Pulmonary artery endothelial cell (primary cell): ENCODE results near the gene STK32A. TPM values are rescaled to one million over a fixed set of nuclear protein-coding genes. Genes with fewer than 3 reads are reported as not detected.
"Not testable (repeated sequence)": the region's sequence is repeated elsewhere in the genome, so short reads cannot be mapped to it uniquely, and the experiment has no call there.

Source experiments
- DNase-seq: peaks from one replicate; pipeline ENCODE4 v3.0.0-alpha.2; 2011; ENCODE audit warnings: low read depth, low spot score
- total RNA-seq: library from RNA; depleted of rRNA; stranded (reverse); fragments of >200 nt; gene quantifications from 2 replicates; pipeline ENCODE4 v1.2.3, GENCODE V29; 2014

STK32A gene
- total RNA-seq = 0.18 and 0.20 TPM in 2 replicates

DNA sequence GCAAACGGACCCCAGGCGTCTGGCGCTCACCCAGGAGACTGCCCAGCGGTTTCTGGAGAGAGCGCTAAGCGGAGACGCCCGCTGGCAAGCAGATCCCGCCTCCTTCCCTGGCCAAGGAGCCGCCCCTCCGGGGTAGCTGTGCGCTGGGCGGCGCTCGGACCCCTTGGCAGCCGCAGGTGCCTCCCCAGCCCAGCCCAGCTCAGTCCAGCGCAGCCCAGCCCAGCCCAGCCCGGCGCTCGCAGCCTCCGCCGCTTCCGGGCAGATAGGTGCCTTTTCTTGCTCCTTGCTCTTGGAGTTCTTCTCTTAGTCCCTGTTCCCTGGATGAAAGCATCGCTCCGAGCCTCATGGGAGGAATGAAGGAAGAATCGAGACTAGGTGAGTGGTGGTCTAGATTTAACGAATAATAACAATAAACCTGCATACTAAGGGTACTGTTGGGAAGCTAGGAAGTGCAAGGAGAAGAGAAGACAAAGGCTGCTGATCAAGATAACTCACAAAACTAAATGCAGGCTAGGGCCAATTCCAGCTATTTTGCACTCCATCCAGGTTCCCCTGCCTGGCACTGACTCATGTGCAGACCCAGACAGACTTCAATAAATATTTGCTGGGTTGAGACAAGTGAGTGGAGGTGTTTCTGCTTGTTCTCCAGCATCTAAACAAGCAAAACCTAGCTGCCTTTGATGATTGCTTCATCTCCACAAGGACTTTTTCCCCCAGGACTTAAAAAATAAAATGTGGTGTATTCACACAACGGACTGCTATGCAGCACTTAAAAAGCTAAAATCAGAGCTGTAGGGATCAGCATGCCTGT, at the start of gene STK32A:
Gene STK32A (plus strand): TSS at position 202 of the 811 bp plus-strand sequence. CDS start 4,609 bp downstream, outside the sequence.
- no peak for DNase-seq

- DNase-seq = no peak
These were observed 47.7 kb upstream of the STK32A start for GRCh38 chr5:147187099-147187540.

GRCh38 chr5:147188200-147189108, 46.4 kb upstream of the STK32A start:
- DNase-seq = peak; percentile 19

DNA sequence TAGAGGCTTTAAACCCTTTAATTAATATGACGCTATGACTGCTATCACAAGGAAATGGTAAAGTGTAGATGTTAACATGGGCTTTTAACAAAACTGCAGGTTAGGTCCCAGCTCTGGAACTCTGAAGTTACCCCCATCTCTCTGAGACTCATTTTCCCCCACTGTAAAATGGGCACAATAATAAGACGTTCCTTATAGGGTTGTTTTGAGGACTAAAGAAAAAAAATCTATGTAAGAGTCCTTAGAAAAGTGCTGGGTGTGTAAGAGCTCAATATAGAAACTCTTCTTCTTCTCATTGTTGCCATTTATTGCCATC, 45.8 kb upstream of the STK32A start:
- DNase-seq = no peak

DNA sequence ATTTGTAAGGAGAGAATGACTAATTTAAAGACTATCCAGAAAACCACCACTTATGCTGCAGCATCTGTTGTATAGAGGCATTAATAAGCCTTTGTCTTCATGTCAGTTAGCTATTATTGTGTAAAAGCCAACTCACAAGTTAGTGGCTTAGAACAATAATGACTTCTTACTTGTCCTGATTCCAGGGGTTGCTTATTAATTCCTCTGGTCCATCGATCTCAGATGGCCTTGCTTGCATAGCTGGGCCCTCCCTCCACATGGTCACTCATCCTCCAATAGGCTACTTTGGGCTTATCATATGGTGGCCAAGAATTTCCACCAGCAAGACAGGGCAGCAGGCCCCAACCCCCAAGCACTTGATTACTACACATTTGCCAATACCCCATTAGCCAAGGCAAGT, 44.5 kb upstream of the STK32A start:
- DNase-seq = no peak

- DNase-seq = no peak
These were observed 41.7 kb upstream of the STK32A start for GRCh38 chr5:147193123-147193522.

DNA sequence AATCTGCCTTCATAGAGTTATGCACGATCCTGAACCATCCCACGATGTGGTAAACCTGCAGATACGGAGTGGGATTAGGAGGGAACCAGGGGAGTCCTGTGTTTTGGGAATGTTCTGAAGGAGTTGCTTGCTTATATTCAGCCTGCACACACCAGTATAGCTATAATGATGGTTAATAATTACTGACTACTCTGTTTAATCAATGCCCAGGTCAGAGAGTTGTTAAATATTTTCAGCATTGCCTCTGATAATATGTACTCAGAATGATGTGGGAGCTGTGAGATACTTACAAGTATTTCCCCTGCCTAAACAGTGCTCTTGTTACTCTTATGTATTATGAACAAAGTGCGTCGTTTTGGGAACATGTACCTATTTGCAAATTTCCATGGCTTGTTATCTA, 34.8 kb upstream of the STK32A start:
- no peak for DNase-seq

DNA sequence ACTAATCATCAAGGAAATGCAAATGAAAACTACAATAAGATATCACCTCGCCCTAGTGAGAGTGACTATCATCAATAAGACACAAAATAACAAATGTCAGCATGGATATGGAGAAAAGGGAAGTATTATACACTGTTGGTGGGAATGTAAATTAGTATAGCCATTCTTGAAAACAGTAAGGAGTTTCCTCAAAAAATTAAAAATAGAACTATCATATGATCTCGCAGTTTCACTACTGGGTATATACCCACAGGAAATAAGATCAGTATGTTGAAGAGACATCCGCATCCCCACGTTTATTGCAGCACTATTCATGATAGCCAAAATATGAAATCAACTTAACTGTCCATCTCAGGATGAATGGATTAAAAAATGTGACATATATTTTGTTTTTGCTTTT, 31.6 kb upstream of the STK32A start:
- DNase-seq = no peak

DNA sequence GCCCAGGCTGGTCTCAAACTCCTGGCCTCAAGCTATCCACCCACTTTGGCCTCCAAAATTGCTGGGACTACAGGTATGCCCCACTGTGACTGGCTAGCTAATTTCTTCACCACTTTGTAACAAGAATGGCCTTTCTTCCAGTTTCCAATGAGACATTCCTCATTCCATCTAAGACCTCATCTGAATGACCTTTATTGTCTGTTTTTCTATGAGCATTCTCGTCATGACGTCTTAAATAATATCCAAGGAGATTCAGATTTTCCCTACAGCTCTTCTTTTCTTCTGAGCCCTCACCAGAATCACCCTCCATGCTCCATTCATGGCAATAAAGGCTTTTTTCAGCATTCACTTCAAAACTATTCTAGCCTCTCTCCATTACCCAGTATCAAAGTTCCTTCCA, 30.2 kb upstream of the STK32A start:
- no peak for DNase-seq

DNA sequence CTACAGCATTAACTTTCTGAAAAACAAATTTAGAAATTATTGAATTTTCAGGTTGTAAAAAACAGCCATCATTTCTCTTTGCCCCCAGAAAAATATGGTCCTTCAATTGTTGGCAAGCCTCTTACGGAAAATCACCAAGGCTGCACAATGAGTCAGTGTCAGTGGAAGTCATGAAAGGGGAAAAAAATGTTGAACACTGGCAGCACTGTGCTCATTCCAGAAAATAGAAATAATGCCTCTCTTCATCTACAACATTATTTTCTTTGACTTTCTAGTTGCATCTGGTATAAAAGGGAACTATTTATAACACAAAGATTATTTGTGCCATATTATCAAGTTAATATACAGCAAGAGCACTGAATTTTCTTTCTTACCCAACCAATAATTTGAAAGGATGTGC, 26.7 kb upstream of the STK32A start:
- no peak for DNase-seq

DNA sequence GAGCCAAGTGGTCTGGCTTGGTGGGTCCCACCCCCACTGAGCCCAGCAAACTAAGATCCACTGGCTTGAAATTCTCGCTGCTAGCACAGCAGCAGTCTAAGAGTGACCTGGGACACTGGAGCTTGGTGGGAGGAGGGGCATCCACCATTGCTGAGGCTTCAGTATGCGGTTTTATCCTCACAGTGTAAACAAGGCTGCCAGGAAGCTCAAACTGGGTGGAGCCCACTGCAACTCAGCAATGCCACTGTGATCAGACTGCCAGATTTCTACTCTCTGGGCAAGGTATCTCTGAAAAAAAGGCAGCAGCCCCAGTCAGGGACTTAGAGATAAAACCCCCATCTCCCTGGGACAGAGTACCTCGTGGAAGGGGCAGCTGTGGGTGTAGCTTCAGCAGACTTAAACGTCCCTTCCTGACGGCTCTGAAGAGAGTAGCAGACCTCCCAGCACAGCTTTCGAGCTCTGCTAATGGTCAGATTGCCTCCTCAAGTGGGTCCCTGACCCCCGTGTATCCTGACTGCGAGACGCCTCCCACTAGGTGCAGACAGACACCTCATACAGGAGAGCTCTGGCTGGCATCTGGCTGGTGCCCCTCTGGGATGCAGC, 18.2 kb upstream of the STK32A start:
- DNase-seq = no peak

GRCh38 chr5:147223343-147223742, 11.5 kb upstream of the STK32A start:
- no peak for DNase-seq

DNA sequence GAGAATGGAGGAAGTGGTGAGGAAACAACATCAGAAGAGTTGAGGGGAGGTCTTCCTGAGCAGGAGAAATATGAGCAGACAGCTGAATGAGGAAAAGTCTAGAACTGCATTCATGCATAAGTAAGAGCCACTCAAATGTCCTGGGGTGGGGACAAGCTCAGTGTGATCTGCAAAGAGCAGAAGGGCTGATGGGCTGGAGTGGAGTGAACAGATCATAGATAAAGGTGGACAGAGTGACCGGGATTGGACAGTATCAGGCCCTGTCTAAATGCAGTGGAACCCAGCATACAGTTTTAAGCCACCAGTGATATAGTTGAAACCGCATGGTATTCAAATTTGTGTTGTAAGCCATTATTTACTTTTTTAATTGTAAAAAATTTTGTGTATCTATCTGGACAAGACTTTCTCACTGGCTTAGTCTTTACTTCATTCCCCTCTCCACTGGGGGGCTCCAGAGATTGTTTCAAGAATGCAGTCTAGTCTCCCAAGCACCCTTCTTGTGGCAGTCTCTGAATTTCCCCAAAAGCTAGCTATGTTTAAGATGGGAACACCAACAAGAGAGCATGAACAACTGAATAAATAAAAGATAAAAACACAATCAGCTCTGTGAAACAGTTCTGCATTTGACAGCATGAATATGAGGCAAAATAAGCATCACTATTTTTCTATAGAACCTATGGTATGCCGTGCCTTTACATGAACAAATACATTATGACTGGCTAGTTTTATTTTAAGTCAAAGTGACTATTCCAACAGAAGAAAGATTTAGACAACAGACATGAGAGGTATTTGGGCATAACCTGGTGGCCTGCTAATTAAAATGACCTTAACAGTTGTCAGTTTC, 10.7 kb upstream of the STK32A start:
- peak; percentile 5 for DNase-seq

DNA sequence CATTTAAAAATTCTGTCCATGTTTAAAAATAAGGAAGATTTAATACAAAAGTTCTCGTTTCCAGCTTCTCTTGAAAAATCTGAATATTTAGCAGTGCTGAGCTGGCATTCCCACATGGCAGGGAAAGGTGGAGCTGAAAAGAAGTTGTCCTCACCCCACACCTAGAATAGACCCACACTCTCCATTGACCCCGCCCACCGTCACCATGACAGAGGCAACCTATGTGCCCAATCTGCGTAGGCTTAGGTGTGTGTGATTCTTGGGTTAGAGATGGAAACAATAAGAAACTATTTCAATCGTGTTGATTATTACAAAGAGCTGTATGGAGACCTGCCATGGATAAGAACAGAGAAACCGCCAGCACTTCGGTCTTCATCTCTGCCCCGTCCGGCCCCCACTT, 8.9 kb upstream of the STK32A start:
- DNase-seq = no peak

- DNase-seq = no peak
These were observed 8.3 kb upstream of the STK32A start for GRCh38 chr5:147226512-147226911.

GRCh38 chr5:147234239-147234824, 494 bp upstream of the STK32A start:
- no peak for DNase-seq

- no peak for DNase-seq
These were observed 5.6 kb downstream of the STK32A start for GRCh38 chr5:147240266-147240985.

- DNase-seq = not testable (repeated sequence)
These were observed 8.4 kb downstream of the STK32A start for GRCh38 chr5:147243238-147243637.

DNA sequence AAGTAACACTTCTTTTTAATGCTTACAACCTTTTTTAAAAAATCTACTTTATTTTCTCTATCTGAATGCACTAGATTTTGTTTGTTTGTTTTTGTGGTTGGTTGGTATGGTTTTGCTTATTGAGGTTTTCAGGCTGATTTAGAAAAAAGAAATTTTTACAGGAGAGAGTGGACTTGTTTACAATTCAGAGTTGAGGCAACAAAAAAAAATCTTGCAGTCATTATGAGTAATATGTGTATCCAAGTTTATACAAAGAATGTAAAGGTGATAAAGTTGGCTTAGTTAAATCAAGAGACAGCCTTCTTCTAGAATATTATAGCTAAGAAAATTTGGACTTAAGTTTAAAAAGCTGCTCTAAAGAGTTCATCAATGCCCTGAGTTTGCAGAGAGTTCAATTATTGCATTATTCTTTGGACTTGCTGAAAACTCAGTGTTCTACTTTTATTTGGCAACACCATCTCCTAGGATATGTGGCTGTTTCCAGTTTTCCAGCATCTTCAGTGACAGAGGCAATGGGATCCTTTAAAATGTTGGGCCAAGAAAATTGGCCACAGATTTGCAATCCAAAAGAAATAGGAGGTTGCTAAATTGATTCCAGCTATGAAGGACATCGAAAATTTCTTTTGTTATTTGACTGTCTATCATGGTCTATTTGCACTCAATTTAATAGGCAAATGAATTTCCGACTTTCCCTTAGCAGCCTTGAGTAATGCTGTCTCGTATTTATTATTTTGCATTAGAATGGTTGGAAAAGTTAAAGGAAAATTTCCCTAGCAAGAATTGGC, 10.7 kb downstream of the STK32A start:
- no peak for DNase-seq
